H1 (cell line): ENCODE results near the gene TIMELESS. TPM values are rescaled to one million over a fixed set of nuclear protein-coding genes. Genes with fewer than 3 reads are reported as not detected.

Experiments used
- EZH2 ChIP-seq: fragments of 200-600 bp; sonication (generic); IDR thresholded peaks from 2 replicates; pipeline ENCODE4 v1.7.1; 2012; ENCODE audit warnings: low read depth, mild to moderate bottlenecking, moderate library complexity, low read length, inconsistent platforms; ENCODE audit not compliant: severe bottlenecking
- GTF2F1 ChIP-seq: IDR thresholded peaks from 2 replicates; pipeline ENCODE4 v1.6.1; 2012; ENCODE audit warnings: low read depth, low read length, improper control_type of control experiment, borderline replicate concordance
- JUN ChIP-seq: IDR thresholded peaks from 2 replicates; pipeline ENCODE4 v1.6.1; 2011; ENCODE audit warnings: low read depth, mild to moderate bottlenecking, improper control_type of control experiment, low read length
- JUND ChIP-seq: IDR thresholded peaks from 2 replicates; pipeline ENCODE4 v1.6.1; 2011; ENCODE audit warnings: mild to moderate bottlenecking, improper control_type of control experiment, low read length
- NRF1 ChIP-seq: IDR thresholded peaks from 2 replicates; pipeline ENCODE4 v1.6.1; 2011; ENCODE audit warnings: mild to moderate bottlenecking, low read depth, low read length, improper control_type of control experiment
- RAD21 ChIP-seq, 2 experiments: IDR thresholded peaks in 1 of 2; conservative IDR thresholded peaks in 1 of 2; 2 replicates each; pipeline ENCODE4 v1.6.1; 2011; ENCODE audit warnings: low read depth in 2 of 2, low read length in 2 of 2, improper control_type of control experiment in 1 of 2, inconsistent platforms in 1 of 2, mild to moderate bottlenecking in 1 of 2, moderate library complexity in 1 of 2
- SP4 ChIP-seq: IDR thresholded peaks from 2 replicates; pipeline ENCODE4 v1.6.1; 2012; ENCODE audit warnings: low read length, inconsistent platforms
- polyA plus RNA-seq, 7 experiments: library from polyadenylated mRNA; depleted of rRNA in 3 of 7; stranded (reverse) in 5 of 7; unstranded in 2 of 7; fragments of >200 nt in 5 of 7; fragments of 200-250 nt in 2 of 7; gene quantifications; 1 replicate in 5 of 7; 2 replicates in 1 of 7; 4 replicates in 1 of 7; pipeline versions ENCODE4 v1.2.1 to v1.2.3, GENCODE V29; 2011 to 2013; ENCODE audit warnings: missing spikeins in 2 of 7, mixed read lengths in 2 of 7
- total RNA-seq: library from RNA; stranded (reverse); fragmentation: NEBNext Ultra II Directional; extraction: Animal tissue kit (Norgen Biotek cat#: 25700); gene quantifications from 2 replicates; pipeline ENCODE4 v1.2.1, GENCODE V29; 2021

TIMELESS gene
- total and polyA plus RNA-seq, 2 of the 8 experiments (the other 6 are each of a cell fraction or from before 2014, with no cell fraction given) = 17.1 to 86.7 TPM

GRCh38 chr12:56374726-56375597 lies 74.3 kb downstream of the TIMELESS start (continued):
- TF ChIP-seq EZH2 (no peak), RAD21 (IDR thresholded peaks at IDR 0.05 in 1 of 2, conservative IDR thresholded peaks at IDR 0.05 in 1 of 2; ENCODE audit: low read depth in 2 of 2, low read length in 2 of 2) (no peak), GTF2F1 (no peak), SP4 (no peak), JUN (no peak), JUND (no peak), NRF1 (no peak)
